Ammon's horn (tissue), 1 donor: ENCODE data around the gene SYT2.

Experiments used
- DNase-seq: peaks from one replicate; pipeline ENCODE4 v3.0.0-alpha.2; 2016; ENCODE audit warnings: low spot score

The SYT2 gene

GRCh38 chr1:202677433-202677832 lies 32.8 kb downstream of the SYT2 start:
- DNase-seq: no peak

DNA sequence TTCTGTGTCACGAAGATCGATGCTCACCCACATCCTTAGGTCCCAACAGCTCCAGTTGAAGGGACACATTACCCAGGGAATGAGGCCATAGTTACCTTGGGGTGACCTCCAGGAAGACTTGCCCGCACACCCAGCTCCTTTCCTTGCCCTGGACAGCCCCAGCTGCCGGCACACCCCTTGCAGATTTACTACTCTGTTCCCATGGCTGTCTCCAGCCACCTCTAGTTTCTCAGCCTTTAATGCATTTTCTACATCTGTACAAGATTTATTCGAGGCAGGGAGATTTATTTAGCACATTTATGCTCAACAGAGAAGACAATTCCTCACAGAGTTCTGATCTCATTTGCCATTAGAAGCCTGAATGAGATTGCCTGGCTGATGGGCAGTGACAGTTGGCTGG lies 36.7 kb downstream of the SYT2 start:
- no peak for DNase-seq

GRCh38 chr1:202671399-202671798 lies 38.9 kb downstream of the SYT2 start:
- DNase-seq: no peak

GRCh38 chr1:202665417-202665816 lies 44.8 kb downstream of the SYT2 start:
- no peak for DNase-seq

DNA sequence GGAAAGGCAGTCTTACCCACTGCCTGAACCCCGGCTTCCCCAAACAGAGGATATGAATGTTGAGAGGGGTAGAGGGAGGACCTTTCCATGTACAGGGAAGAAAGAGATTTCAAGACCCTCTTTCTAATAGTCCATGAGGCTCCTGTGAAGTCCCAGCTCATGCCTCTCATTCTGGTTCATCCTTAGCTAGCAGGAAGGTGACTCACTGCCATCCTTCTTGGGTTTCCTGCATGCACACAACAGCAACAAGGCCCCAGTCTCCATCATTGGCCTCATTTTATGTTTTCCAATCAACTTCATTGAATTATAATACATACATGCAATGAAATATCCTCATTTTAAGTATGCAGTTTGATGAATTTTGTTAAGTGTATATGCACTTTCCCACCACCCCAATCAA lies 46.2 kb downstream of the SYT2 start:
- no peak for DNase-seq

DNA sequence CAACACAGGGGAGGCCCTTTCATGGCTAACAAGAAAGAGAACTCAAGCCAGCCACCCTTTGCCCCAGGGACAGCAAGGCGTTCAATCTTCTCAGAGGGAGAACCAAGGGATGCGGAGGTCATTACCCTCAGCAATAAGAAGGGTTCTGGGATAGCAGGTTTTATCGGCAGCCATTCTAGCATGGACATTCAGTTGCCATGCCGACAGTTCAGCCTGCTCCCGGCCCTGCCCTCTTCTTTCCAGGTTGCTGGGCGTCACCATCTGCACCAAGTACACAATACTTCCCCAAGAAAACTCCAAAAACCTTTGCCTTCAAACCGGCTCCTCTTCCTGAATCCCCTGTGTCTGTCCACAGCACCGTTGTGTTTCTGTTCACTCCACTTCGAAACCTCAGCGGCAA lies 47.1 kb downstream of the SYT2 start:
- no peak for DNase-seq

- DNase-seq: peak; percentile 43
These were observed 48.2 kb downstream of the SYT2 start for GRCh38 chr1:202662081-202662480.

- DNase-seq: no peak
These were observed 49.0 kb downstream of the SYT2 start for GRCh38 chr1:202661136-202661845.

- DNase-seq: no peak
These were observed 50.3 kb downstream of the SYT2 start for GRCh38 chr1:202659974-202660373.

GRCh38 chr1:202659541-202659940 lies 50.7 kb downstream of the SYT2 start:
- no peak for DNase-seq

DNA sequence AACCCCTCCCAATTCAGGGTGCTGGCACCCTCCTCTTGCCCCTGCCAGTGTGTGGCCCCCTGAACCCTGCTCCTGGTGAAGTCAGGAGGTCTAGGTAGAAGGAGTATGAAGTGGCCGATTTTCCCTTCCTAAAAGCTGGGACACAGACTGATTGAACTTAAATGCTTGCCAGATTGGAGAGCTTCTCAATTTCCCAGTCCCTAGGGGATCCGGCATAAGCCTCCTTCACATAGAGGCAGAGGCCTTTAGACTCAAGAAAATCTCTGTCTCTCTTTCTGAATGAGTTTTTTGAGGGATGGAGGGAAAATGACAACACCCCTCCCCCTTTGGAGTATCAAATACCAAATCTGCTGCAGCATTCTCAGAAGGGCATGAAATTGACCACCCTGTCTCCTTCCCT lies 51.5 kb downstream of the SYT2 start:
- DNase-seq: no peak

DNA sequence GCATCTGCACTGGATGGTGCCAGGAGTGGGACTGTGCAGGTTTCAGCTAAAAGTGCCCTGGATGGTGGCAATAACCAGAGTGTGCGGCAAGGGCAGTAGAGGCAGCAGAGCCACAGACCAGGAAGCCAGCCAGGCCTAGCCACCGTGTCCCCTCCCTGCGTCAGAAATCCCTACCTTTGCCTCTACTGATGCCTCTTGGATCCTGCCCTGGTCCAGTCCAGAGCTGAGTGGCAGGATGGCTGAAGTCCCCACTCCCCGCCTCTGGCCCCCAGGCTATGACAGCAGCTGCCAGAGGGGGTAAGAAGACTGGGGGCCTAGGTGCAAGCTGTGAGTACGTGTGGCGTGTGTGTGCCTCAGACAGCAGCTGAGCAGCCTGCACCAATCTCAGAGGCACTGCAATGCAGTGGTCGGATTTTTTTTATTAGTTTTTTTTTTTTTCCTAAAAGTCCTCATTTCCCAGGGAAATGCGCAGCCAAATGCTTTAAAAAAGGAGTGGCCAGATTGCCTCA lies 51.9 kb downstream of the SYT2 start:
- no peak for DNase-seq

DNA sequence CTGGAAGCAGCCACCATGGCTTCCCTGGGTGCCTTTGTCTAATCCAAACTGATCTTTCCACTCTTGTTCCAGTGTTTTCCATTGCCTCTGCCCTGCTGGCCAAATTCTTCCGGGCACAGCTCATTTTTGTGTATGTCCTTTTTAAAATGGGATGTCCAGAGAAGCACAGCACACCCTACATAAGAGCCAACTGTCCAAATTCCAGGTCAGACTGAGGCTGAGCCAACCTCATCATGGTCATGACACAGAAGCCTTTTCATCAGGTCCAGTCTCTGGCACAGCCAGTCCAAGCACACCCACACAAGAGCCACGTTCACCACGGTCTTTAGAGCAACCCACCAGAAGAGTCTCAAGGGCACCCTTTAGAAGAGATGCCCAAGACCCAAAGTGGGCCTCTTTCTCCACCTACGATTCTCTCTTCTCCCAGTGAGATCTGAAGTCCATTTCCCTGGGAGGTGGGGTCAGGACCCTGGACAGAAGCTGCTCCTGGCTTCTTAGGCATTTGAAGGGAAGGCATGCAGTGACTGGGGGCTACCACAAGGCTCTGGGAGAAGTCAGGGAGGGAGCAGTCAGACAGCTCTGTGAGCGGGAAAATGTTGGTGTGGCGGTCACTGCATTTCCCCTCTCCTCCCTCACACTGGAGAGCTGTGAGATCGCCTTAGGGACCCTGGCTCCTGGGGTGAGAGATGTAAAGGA lies 53.2 kb downstream of the SYT2 start:
- no peak for DNase-seq

- no peak for DNase-seq
These were observed 54.2 kb downstream of the SYT2 start for GRCh38 chr1:202656057-202656456.

GRCh38 chr1:202654079-202654478 lies 56.2 kb downstream of the SYT2 start:
- DNase-seq: no peak

- DNase-seq: no peak
These were observed 60.5 kb downstream of the SYT2 start for GRCh38 chr1:202649553-202650392.

DNA sequence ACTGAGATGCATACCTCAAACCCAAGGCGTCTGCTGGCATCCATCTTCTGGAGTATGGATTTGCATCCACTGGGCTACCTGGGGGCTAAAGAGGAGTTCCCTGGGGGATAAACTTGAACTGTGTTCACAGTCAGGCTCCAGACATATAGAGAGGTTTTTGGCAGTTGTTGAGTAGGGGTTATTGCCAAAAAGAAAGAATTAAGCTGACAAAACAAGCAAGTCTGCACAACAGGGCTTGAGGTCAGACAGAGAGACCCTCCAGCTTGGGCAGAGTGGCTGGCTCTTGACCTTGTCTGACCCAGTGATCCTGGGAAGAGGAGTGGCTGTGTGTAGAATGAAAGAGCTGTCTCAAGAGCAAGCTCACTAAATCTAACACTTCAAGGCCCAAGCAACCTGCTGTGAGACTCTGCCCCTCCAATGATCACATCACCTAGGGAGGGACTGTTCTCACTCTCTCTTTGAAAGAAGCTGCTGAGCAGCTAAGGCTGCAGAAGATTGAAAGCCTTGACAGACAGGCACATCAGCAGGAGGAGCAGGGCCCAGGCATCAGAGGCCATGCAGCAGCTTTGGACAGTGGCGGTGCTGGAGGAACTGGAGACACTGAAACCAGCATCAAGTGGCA lies 61.5 kb downstream of the SYT2 start:
- DNase-seq: no peak

GRCh38 chr1:202645097-202645476 lies 65.2 kb downstream of the SYT2 start:
- no peak for DNase-seq

DNA sequence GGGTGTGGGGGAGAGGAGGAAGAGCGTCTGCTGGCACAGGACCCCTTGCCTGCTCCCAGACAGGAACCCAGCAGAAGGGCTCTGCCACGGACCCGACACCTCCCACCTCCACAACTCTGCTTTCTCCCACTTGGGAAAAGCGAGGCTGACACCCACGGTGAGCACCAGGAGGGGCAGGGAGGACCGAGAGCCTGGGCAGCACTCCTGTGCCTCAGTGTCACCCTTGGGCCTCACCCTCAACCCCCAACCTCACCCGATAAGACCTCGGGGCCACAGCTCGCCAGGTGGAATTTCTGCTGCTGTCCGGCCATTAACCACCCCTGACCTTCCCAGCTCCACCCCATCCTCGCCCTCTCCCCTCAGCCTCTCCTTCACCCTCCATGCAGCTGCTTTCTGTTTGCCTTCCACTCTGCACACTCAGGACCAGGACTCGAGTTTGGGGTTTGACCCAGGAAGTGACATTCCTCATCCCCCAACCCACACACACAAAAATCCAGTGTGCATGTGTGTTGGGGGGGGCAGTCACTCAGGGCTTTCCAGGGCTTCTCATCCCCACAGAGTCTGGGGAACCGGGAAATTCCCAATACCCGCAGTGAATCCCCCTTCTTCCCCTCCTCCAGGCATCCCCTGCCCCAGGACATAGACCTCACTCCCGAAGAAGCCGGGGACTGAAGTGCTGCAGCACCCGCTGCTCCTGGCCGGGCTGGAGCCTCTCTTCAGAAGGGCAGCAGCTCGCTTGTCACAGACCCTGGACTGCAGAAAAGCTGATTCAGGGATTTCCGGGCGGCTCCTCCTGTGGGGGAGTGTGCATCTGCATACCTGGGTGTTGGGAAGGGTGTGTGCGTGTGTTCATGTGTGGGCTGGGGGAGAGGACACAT lies 65.8 kb downstream of the SYT2 start:
- DNase-seq: no peak

- DNase-seq: no peak
These were observed 66.6 kb downstream of the SYT2 start for GRCh38 chr1:202643397-202644218.
